ENCODE data around the gene OR4A47.
"Not testable (repeated sequence)": the region's sequence is repeated elsewhere in the genome, so short reads cannot be mapped to it uniquely, and the experiment has no call there.

Gene OR4A47, protein sequence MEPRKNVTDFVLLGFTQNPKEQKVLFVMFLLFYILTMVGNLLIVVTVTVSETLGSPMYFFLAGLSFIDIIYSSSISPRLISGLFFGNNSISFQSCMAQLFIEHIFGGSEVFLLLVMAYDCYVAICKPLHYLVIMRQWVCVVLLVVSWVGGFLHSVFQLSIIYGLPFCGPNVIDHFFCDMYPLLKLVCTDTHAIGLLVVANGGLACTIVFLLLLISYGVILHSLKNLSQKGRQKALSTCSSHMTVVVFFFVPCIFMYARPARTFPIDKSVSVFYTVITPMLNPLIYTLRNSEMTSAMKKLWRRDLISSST

DNA sequence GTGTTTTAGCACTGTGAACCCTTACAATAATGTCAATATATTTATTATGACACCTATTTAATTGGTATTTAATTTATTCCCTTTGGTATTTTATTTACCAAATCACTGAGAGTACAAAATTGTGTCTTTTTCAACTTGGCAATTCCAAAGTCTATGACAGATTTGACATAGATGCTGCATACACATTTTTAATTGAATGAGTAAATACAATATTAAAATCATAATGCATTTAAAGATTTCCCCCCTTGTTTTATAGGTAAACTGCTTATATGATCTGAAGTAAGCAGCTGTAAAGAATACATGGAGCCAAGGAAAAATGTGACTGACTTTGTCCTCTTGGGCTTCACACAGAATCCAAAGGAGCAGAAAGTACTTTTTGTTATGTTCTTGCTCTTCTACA, at the start of gene OR4A47:
Gene OR4A47 (plus strand): TSS at position 301 of the 400 bp plus-strand sequence. CDS start 0 bp downstream, at position 301.
- not testable (repeated sequence) for DNase-seq (ENCODE audit: extremely low read depth in 1 of 2, low read depth in 1 of 2)

DNA sequence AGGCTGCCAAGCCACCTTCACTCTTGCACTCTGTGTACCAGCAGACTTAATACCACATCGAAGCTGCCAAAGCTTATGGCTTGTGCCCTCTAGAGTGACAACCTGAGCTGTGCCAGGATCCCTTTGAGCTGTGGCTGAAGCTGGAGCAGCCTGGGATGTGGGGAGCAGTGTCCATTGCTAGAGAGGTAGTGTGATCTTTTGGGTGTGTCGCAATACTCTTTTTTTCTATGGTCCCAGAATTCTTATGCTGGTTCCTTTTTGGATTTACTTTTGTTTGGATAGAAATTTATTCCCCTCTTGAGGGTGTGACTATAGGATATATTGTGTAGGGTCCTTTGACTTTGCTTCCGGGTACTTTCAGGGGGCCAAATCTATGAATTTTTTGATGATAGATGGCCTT, 32.7 kb upstream of the OR4A47 start:
- not testable (repeated sequence) for DNase-seq (ENCODE audit: extremely low read depth in 1 of 2, low read depth in 1 of 2)

DNA sequence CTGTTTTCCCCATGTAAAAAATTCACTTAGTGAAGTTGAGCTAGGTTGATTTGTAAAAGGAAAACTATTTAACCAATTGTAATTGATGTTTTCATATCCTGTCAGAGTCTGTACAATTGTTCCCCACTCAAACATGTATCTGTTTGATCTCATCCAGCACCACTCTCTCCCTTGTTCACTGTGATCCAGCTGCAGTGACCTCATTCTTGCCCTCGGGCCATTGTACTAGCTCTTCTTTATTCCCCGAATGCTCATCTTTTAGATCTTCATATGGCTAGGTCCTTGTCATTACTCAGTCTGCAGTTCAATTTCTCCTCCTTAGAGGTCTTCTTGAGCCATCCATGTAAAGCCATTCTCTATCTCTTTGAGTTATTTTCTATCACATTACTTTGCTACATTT, 14.6 kb upstream of the OR4A47 start:
- not testable (repeated sequence) for DNase-seq (ENCODE audit: extremely low read depth in 1 of 2, low read depth in 1 of 2)

DNA sequence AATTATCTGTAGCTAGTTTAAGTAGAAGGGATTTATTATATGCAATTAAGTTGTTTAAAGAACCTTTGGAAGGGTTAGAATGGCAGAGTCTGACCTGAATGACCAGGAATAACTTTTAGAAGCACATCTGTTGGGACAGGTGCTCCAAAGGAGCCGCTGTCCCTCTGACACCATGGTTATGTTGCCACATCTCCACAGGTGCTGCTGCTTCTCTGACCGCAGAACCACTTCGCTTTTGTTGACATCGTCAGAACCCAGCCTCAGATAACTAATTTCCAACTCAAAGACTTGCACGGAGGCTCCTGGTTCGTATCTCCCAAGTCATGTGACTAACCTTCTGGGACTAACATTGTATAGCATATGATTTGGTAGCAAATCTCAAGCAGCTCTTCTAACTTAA, 13.9 kb upstream of the OR4A47 start:
- not testable (repeated sequence) for DNase-seq (ENCODE audit: extremely low read depth in 1 of 2, low read depth in 1 of 2)

- not testable (repeated sequence) for DNase-seq (ENCODE audit: extremely low read depth in 1 of 2, low read depth in 1 of 2)
Observed at GRCh38 chr11:48506169-48506568, 17.6 kb downstream of the OR4A47 start.

- no peak for DNase-seq (ENCODE audit: extremely low read depth in 1 of 2, low read depth in 1 of 2)
Observed at GRCh38 chr11:48538991-48539390, 50.4 kb downstream of the OR4A47 start.
